Smooth muscle cell (in vitro differentiated cells): Measurements from ENCODE around the gene FXR2. TPM values are rescaled to one million over a fixed set of nuclear protein-coding genes. Genes with fewer than 3 reads are reported as not detected.
A peak's percentile ranks its signal among the peaks of the same experiment; 100 is the strongest.

Experiments used
- DNase-seq: peaks from one replicate; lab custom pipeline; 2025; ENCODE audit not compliant: unreplicated experiment; lab: John Stamatoyannopoulos, UW
- H2AFZ ChIP-seq: fragments of 200-600 bp; sonication (generic); 2 replicates; pipeline ENCODE4 v1.6.0; 2016; ENCODE audit warnings: antibody characterized with exemption, low read depth, mild to moderate bottlenecking
- H3F3A ChIP-seq: fragments of 200-600 bp; sonication (generic); 2 replicates; pipeline ENCODE4 v1.6.0; 2017; ENCODE audit warnings: antibody characterized with exemption, low read depth
- H3K27ac ChIP-seq: fragments of 200-600 bp; sonication (generic); 2 replicates; pipeline ENCODE4 v1.5.1; 2016; ENCODE audit warnings: low read depth, mild to moderate bottlenecking
- H3K27me3 ChIP-seq: fragments of 200-600 bp; sonication (generic); 2 replicates; pipeline ENCODE4 v1.6.1; 2016; ENCODE audit warnings: low read depth, mild to moderate bottlenecking
- H3K36me3 ChIP-seq: fragments of 200-600 bp; sonication (generic); 2 replicates; pipeline ENCODE4 v1.5.1; 2016; ENCODE audit warnings: low read depth
- H3K4me1 ChIP-seq: fragments of 200-600 bp; sonication (generic); 2 replicates; pipeline ENCODE4 v1.5.1; 2016; ENCODE audit warnings: low read depth
- H3K4me2 ChIP-seq: fragments of 200-600 bp; sonication (generic); 2 replicates; pipeline ENCODE4 v1.6.0; 2016; ENCODE audit warnings: mild to moderate bottlenecking
- H3K4me3 ChIP-seq: fragments of 200-600 bp; sonication (generic); 2 replicates; pipeline ENCODE4 v1.5.1; 2016; ENCODE audit warnings: mild to moderate bottlenecking
- H3K79me2 ChIP-seq: fragments of 200-600 bp; sonication (generic); 2 replicates; pipeline ENCODE4 v1.6.0; 2016; ENCODE audit warnings: low read depth, mild to moderate bottlenecking
- H3K9ac ChIP-seq: fragments of 200-600 bp; sonication (generic); 2 replicates; pipeline ENCODE4 v1.6.0; 2016; ENCODE audit warnings: low read depth
- H3K9me3 ChIP-seq: fragments of 200-600 bp; sonication (generic); replicated peaks from 2 replicates; pipeline ENCODE4 v1.5.1; 2016; ENCODE audit warnings: low read depth
- H4K20me1 ChIP-seq: fragments of 200-600 bp; sonication (generic); 2 replicates; pipeline ENCODE4 v1.6.0; 2016; ENCODE audit warnings: low read depth
- WGBS: methylation state at CpG from one replicate; pipeline ENCODE4 v1.1.7; 2016; ENCODE audit warnings: low lambda C conversion rate; 5-methylcytosine and 5-hydroxymethylcytosine counted together
- polyA plus RNA-seq: library from polyadenylated mRNA; unstranded; fragments of >200 nt; fragmentation: Nextera tagmentation; extraction: Ambion mirVana; gene quantifications from 2 replicates; pipeline ENCODE4 v1.2.1, GENCODE V29; 2016
- total RNA-seq: library from RNA; depleted of rRNA; stranded (reverse); fragments of >200 nt; gene quantifications from 2 replicates; pipeline ENCODE4 v1.2.3, GENCODE V29; 2014
- TF ChIP-seq, protein P1 (sequence below): fragments of 200-600 bp; sonication (generic); IDR thresholded peaks from 2 replicates; pipeline ENCODE4 v1.5.1; 2017; ENCODE audit warnings: borderline replicate concordance, mild to moderate bottlenecking, antibody characterized with exemption; ENCODE audit not compliant: insufficient read depth, poor library complexity, severe bottlenecking

FXR2 gene
- total and polyA plus RNA-seq, 2 experiments from 2014 or later: 22.8 to 50.6 TPM

GRCh38 chr17:7590743-7591142 lies 24.0 kb downstream of the FXR2 start:
- peak overlapping the region; percentile 54 for H3K4me2 ChIP-seq
- no peaks in the 10 kb centered on the region for H3K9me3 ChIP-seq
- H3K36me3 ChIP-seq: peaks cover 10% of the 10 kb centered on the region
- TF ChIP-seq, protein P1, sequence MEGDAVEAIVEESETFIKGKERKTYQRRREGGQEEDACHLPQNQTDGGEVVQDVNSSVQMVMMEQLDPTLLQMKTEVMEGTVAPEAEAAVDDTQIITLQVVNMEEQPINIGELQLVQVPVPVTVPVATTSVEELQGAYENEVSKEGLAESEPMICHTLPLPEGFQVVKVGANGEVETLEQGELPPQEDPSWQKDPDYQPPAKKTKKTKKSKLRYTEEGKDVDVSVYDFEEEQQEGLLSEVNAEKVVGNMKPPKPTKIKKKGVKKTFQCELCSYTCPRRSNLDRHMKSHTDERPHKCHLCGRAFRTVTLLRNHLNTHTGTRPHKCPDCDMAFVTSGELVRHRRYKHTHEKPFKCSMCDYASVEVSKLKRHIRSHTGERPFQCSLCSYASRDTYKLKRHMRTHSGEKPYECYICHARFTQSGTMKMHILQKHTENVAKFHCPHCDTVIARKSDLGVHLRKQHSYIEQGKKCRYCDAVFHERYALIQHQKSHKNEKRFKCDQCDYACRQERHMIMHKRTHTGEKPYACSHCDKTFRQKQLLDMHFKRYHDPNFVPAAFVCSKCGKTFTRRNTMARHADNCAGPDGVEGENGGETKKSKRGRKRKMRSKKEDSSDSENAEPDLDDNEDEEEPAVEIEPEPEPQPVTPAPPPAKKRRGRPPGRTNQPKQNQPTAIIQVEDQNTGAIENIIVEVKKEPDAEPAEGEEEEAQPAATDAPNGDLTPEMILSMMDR: no peak
- no peak overlapping the region for H2AFZ ChIP-seq
- H3K4me3 ChIP-seq: no peak overlapping the region
- no peaks in the 10 kb centered on the region for H3K79me2 ChIP-seq
- peaks cover 23% of the 10 kb centered on the region for H3K4me1 ChIP-seq
- no peaks in the 10 kb centered on the region for H3K27me3 ChIP-seq
- H3F3A ChIP-seq: peaks cover 5% of the 10 kb centered on the region
- peak overlapping the region; percentile 96 for H3K27ac ChIP-seq
- WGBS: 44% methylated on average over 4 of the region's 4 CpGs
- H3K9ac ChIP-seq: peak overlapping the region; percentile 60
- DNase-seq: no peak
- peaks cover 9% of the 10 kb centered on the region for H4K20me1 ChIP-seq

DNA sequence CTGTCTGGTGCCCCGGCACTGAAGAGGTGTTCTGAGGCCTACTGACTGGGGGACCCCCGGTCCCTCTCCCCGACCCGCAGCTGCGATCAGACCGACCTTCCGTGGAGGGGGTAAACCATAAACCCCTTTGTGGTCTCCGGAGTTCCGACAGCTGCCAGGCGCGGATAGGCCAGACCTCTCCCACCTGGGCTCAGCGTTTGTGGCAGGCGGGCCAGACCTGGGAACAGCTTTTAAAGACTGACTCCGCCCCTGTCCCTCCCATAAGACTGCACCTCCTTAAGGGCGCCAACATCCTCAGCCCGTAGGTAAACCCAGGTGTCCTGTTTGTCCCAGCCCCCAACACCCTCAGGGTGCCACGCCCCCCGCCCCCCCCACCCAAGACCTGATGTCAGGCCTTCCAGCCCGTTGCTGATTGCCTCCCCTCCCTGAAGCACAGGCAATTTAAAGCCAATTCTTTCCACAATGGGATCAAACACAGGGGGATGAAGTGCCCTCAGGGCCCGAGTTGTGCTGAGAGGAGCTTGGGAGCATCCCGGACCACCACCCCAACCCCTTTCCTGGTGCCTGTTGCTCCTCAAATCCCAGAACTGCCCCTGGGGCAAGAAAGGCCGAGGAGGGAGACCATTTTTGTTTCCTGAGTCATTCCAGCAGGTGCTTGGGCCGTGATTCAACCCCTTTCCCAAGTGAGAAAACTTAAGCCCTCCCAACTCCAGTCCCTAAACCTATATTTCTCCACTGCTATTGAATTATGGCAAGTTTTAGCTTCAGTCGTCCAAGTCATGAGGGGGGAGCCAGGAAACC lies 24.6 kb downstream of the FXR2 start, which contains the start of gene SOX15:
SOX15 (minus strand) TSS at position 204 of the 801 bp plus-strand sequence. CDS start 418 bp downstream, outside the sequence.
- Histone ChIP-seq H3K4me3 (peak within 1 kb of the TSS; percentile 38), H4K20me1 (peaks cover 9% of the 10 kb centered on the region), H3K4me2 (peak within 1 kb of the TSS; percentile 77), H3F3A (peaks cover 5% of the 10 kb centered on the region), H3K4me1 (peaks cover 23% of the 10 kb centered on the region), H3K27me3 (no peaks in the 10 kb centered on the region), H3K36me3 (peaks cover 10% of the 10 kb centered on the region), H3K9me3 (no peaks in the 10 kb centered on the region), H3K79me2 (peaks cover 6% of the 10 kb centered on the region), H3K9ac (peak within 1 kb of the TSS; percentile 60), H3K27ac (peak within 1 kb of the TSS; percentile 96), H2AFZ (no peak within 1 kb of the TSS)
- 46% methylated on average over 21 of the region's 24 CpGs for WGBS
- no peak for DNase-seq
- TF ChIP-seq, protein P1: no peak

DNA sequence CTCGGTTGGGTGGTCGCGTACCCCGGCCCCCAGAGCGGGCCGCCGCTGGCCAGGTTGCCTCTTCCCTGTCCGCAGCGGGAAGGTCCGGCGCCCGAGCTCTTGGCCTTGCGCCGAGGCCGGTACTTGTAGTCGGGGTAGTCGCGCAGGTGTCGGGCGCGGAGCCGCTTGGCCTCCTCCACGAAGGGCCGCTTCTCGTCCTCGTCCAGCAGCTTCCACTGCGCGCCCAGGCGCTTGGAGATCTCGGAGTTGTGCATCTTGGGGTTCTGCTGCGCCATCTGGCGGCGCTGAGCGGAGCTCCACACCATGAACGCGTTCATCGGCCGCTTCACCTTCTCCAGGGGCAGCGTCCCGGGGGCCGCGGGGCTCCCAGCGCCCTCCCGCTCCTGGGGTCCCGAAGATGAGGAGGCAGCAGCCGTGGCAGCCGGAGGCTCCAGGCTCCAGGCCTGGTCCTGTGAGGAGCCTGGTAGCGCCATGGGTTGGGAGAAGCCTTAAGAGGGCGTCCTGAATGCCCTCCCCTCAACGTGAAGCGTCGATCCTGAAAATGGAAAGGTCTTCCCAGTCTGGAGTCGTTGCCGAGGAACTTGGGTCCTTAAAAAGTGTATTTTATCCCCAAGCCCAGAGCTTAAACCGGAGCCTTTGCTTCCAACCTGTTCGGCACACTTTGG lies 25.4 kb downstream of the FXR2 start:
- H3K9ac ChIP-seq: peak overlapping the region; percentile 54
- peaks cover 9% of the 10 kb centered on the region for H4K20me1 ChIP-seq
- H3K4me3 ChIP-seq: peak overlapping the region; percentile 38
- H3K4me1 ChIP-seq: peaks cover 31% of the 10 kb centered on the region
- H2AFZ ChIP-seq: no peak overlapping the region
- H3F3A ChIP-seq: peaks cover 5% of the 10 kb centered on the region
- peak overlapping the region; percentile 96 for H3K27ac ChIP-seq
- peaks cover 14% of the 10 kb centered on the region for H3K79me2 ChIP-seq
- H3K36me3 ChIP-seq: peaks cover 6% of the 10 kb centered on the region
- no peaks in the 10 kb centered on the region for H3K27me3 ChIP-seq
- DNase-seq: no peak
- TF ChIP-seq, protein P1: peak; percentile 85
- H3K4me2 ChIP-seq: peak overlapping the region; percentile 77
- 23% methylated on average over 56 of the region's 56 CpGs for WGBS
- no peaks in the 10 kb centered on the region for H3K9me3 ChIP-seq
